DND-41 (cell line): ENCODE measurements around the gene FANCE.

ENCODE experiments used
- CTCF ChIP-seq: IDR thresholded peaks from 2 replicates; pipeline ENCODE4 v1.5.1; 2012; ENCODE audit warnings: borderline replicate concordance, low read length, moderate library complexity, mild to moderate bottlenecking; ENCODE audit not compliant: poor library complexity, severe bottlenecking; ENCODE audit errors: extremely low read depth
- EZH2 ChIP-seq: IDR thresholded peaks from 3 replicates; pipeline ENCODE4 v1.6.1; 2012; ENCODE audit warnings: borderline replicate concordance, low read depth, mild to moderate bottlenecking, moderate library complexity, low read length, inconsistent platforms; ENCODE audit not compliant: severe bottlenecking

- TF ChIP-seq CTCF: no peak
- no peak for TF ChIP-seq EZH2
Measured at GRCh38 chr6:35481226-35481625, 29.1 kb downstream of the FANCE start.
